C1 segment of cervical spinal cord (tissue), 14 donors: ENCODE results near the gene RPL29.
"Not testable (repeated sequence)": the region's sequence is repeated elsewhere in the genome, so short reads cannot be mapped to it uniquely, and the experiment has no call there.

Experiments
- DNase-seq, 14 donors: peaks; one replicate each; lab custom pipeline; 2025; lab: John Stamatoyannopoulos, UW

Gene RPL29

GRCh38 chr3:52006017-52006819 lies 10.5 kb upstream of the RPL29 start:
- peak in 1 of 14 donors; percentile 25 for DNase-seq

GRCh38 chr3:52005571-52005986 lies 9.9 kb upstream of the RPL29 start:
- DNase-seq: no peak

- peak in 1 of 14 donors; percentile 42 for DNase-seq
These were observed 9.3 kb upstream of the RPL29 start for GRCh38 chr3:52004906-52005395.

GRCh38 chr3:52004163-52004787 lies 8.6 kb upstream of the RPL29 start:
- DNase-seq: peak in 10 of 14 donors; percentile 15 to 77 (median 38)

- no peak for DNase-seq
These were observed 7.1 kb upstream of the RPL29 start for GRCh38 chr3:52002748-52003147.

- peak in 11 of 14 donors; percentile 20 to 71 (median 47) for DNase-seq
These were observed 5.8 kb upstream of the RPL29 start for GRCh38 chr3:52001443-52001974.

GRCh38 chr3:51999846-52000245 lies 4.2 kb upstream of the RPL29 start:
- no peak for DNase-seq

- no peak for DNase-seq
These were observed 3.1 kb upstream of the RPL29 start for GRCh38 chr3:51998774-51999173.

GRCh38 chr3:51997935-51998596 lies 2.4 kb upstream of the RPL29 start:
- DNase-seq: no peak

GRCh38 chr3:51997172-51997571 lies 1.5 kb upstream of the RPL29 start:
- no peak for DNase-seq

GRCh38 chr3:51994530-51994929 lies 1.2 kb downstream of the RPL29 start:
- DNase-seq: no peak

- DNase-seq: not testable (repeated sequence)
These were observed 2.0 kb downstream of the RPL29 start for GRCh38 chr3:51993657-51994056.

GRCh38 chr3:51992017-51992682 lies 3.5 kb downstream of the RPL29 start:
- DNase-seq: no peak

GRCh38 chr3:51990501-51990971 lies 5.2 kb downstream of the RPL29 start:
- not testable (repeated sequence) for DNase-seq

GRCh38 chr3:51988286-51989146 lies 7.2 kb downstream of the RPL29 start:
- DNase-seq: no peak

GRCh38 chr3:51987568-51987967 lies 8.1 kb downstream of the RPL29 start:
- no peak for DNase-seq

- DNase-seq: no peak
These were observed 9.4 kb downstream of the RPL29 start for GRCh38 chr3:51986010-51986947.

- DNase-seq: no peak
These were observed 10.6 kb downstream of the RPL29 start for GRCh38 chr3:51985063-51985462.

GRCh38 chr3:51984269-51984647 lies 11.4 kb downstream of the RPL29 start:
- no peak for DNase-seq
